Fibroblast of villous mesenchyme (primary cell): ENCODE results near the gene KCNA1. TPM values are rescaled to one million over a fixed set of nuclear protein-coding genes. Genes with fewer than 3 reads are reported as not detected.

Experiments
- DNase-seq: peaks from one replicate; pipeline ENCODE4 v3.0.0-alpha.2; 2010; ENCODE audit warnings: low read depth
- H3K4me3 ChIP-seq: 2 replicates; pipeline ENCODE4 v1.5.1; 2011; ENCODE audit warnings: low read depth, mild to moderate bottlenecking, low read length
- CTCF ChIP-seq: IDR thresholded peaks from 2 replicates; pipeline ENCODE4 v1.5.1; 2012; ENCODE audit warnings: low read depth, mild to moderate bottlenecking, low read length; ENCODE audit not compliant: insufficient read depth
- total RNA-seq: library from RNA; depleted of rRNA; stranded (reverse); fragments of >200 nt; gene quantifications from 2 replicates; pipeline ENCODE4 v1.2.3, GENCODE V29; 2012

KCNA1 gene
- total RNA-seq, 1 donor, result not detected

GRCh38 chr12:4932576-4932975 is 22.9 kb downstream of the KCNA1 start:
- no peak overlapping the region for H3K4me3 ChIP-seq
- DNase-seq, result no peak
- no peak for TF ChIP-seq CTCF

- DNase-seq, result no peak
- TF ChIP-seq CTCF, result no peak
- H3K4me3 ChIP-seq, result no peak overlapping the region
These were observed 23.7 kb downstream of the KCNA1 start for GRCh38 chr12:4933411-4933810.

GRCh38 chr12:4934407-4935035 is 24.8 kb downstream of the KCNA1 start:
- DNase-seq, result no peak
- TF ChIP-seq CTCF, result no peak
- no peak overlapping the region for H3K4me3 ChIP-seq

- no peak overlapping the region for H3K4me3 ChIP-seq
- no peak for DNase-seq
- no peak for TF ChIP-seq CTCF
These were observed 29.2 kb downstream of the KCNA1 start for GRCh38 chr12:4938900-4939299.

- DNase-seq, result no peak
- H3K4me3 ChIP-seq, result no peak overlapping the region
- no peak for TF ChIP-seq CTCF
These were observed 29.8 kb downstream of the KCNA1 start for GRCh38 chr12:4939418-4940023.

GRCh38 chr12:4943067-4943937 is 33.6 kb downstream of the KCNA1 start:
- no peak overlapping the region for H3K4me3 ChIP-seq
- DNase-seq, result no peak
- TF ChIP-seq CTCF, result no peak
